Nucleus accumbens (tissue), 56 donors: Measurements from ENCODE around the gene SOX10.

Experiments
- DNase-seq, 56 donors: peaks; one replicate each; lab custom pipeline; 2025; lab: John Stamatoyannopoulos, UW

The SOX10 gene

DNA sequence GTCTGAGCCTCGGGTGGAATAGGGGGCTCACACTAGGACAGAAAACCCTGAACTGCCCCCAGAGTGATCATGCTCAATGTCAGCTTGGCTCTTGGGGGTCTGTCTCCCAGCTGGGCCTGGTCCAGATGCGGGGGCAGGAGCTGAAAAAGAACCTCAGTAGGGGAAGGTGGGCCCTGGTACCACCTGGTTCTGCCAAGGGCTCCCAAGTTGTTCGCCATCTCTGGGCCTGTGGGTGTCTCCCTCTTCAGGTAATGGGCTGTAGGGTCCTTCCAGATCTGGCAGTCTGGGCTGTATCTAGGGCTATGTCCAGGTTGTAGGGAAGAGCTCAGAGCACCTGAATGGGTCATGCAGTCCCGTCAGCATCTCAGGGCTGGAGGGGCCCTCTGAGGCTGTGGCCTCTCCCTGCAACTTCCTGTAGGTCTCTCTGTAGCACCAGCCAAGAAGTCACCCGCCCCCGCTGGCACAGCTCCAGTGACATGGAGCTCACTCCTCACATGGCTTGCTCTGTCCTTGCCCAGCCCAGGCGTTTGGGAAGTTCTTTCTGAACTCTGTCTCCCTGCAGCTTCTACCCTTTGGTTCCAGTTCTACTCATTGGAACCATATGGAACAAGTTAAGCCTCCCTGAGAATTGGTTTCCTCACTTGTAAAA, 33.0 kb upstream of the SOX10 start:
- DNase-seq: peak in 50 of 56 donors; percentile 43 to 86 (median 72)

GRCh38 chr22:38016182-38017151, 32.1 kb upstream of the SOX10 start:
- peak in 53 of 56 donors; percentile 54 to 94 (median 86) for DNase-seq

DNA sequence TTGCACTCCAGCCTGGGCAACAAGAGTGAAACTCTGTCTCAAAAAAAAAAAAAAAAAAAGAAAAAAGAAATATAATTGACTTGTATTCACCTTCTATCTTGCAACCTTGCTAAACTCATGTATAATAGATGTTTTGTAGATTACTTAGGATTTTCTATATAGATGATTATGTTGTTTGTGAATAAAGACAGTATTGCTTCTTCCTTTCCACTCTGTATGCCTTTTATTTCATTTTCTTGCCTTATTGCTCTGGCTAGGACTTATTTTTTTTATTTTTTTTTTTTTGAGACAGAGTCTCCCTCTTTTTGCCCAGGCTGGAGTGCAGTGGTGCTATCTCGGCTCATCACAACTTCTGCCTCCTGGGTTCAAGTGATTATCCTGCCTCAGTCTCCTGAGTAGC, 29.7 kb upstream of the SOX10 start:
- no peak for DNase-seq

DNA sequence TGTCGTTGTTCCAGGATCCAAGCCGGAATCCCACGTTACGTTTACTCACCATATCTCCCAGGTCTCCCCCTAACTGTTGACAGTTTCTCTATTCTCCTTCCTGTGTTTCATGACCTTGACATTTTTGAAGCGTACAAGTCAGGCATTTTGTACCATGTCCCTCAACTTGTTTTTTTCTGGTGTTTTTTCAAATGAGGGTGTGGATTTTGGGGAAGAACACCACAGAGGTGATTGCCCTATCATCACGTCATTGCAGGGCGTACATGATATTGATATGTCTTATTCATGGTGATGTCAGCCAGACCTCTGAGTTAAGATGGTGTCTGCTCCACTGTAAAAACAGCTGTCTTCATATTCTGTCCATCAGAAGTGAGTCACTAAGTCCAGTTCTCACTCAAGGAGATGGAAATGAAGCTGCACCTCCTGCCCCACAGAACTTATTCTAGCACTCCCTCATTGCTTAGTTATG, 28.3 kb upstream of the SOX10 start:
- DNase-seq: no peak

- DNase-seq: no peak
Measured at GRCh38 chr22:38009000-38009806, 24.8 kb upstream of the SOX10 start.

GRCh38 chr22:38007330-38007902, 23.1 kb upstream of the SOX10 start:
- DNase-seq: no peak

GRCh38 chr22:38006906-38007305, 22.6 kb upstream of the SOX10 start:
- no peak for DNase-seq

GRCh38 chr22:38005943-38006342, 21.6 kb upstream of the SOX10 start:
- DNase-seq: no peak

DNA sequence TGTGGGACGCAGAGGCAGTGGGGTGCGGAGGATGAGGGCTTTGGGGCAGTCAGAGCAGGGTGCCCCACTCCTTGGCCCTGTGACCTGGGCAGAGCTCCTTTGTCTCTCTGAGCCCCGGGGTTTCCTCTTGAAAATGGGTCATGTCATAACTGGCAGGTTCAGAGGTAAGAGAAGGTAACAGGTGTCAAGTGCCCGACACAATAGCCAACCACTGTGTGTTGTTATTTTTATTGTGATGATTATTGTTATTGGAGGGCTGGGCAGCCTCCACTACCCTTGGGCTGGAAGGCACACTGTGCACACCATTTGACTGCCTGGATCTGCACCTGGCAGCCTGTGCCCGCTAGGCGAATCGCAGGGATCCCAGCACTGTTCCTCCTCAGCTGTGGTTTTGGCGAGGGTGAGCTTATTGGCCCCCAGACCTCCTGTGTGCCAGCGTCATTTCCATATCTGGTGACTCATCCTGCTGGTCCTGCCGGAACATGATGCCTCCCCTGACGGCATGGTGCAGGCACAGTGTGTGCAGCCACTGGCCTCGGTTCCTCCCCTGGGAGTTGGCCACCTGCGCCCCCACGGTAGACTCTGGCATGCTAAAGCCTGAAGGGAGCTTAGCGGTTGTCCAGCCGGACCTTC, 15.4 kb upstream of the SOX10 start:
- DNase-seq: peak in 28 of 56 donors; percentile 23 to 88 (median 45)

DNA sequence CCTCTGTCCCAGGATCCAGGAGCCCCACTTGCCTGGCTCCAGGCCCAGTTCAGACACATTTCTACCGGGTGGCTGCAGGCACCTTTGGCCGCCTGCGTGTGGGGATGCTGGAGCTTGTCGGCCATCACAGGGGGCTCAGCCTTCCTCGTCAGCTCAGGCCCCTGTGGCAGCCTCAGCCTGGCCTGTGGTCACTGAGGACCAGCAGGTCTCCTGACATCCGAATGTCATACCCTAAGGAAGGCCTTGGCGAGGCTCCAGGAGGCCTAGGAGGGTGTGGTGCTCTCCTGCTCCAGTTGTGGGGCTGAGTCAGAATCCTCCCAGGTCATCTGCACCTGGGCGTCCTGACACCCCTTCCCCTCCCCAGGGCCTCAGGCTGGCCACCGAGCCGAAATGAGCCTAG, 14.9 kb upstream of the SOX10 start:
- DNase-seq: peak in 1 of 56 donors; percentile 56

DNA sequence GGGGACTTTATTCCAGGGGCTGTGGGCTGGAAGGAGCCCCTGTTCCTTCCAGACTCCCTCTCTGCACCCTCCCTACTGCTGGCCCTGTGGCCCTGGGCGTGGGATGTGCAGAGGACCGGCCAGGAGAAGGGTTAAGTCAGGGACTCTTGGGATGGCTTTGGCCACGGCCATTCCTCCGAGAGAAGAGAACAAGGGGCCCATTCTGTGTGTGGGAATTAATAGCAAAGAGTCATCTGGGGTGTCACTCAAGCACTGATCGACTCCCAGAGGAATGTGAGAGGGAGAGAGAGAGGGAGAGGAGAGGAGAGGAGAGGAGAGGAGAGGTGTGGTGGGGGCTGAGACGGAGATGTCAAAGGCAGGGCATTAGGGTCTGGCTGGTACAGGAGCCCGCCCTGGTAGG, 14.2 kb upstream of the SOX10 start:
- peak in 29 of 56 donors; percentile 31 to 66 (median 51) for DNase-seq

- DNase-seq: peak in 1 of 56 donors; percentile 12
Measured at GRCh38 chr22:37996515-37997246, 12.3 kb upstream of the SOX10 start.

GRCh38 chr22:37996079-37996478, 11.7 kb upstream of the SOX10 start:
- DNase-seq: no peak

DNA sequence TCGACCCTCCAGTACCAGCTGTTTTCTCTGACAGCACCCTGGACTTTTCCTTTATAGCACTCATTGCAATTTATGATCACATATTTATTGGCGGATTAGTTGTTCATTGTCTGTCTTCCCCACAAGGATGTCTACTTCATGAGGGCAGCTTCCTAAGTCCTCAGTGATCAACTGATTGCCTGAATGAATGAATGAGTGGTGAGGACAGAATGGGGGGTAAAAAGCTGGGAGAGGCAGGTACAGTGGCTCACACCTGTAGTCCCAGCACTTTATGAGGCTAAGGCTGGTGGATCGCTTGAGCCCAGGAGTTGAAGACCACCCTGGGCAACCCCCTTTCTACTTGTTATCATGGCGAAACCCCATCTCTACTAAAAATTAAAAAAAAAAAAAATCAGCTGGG, 11.1 kb upstream of the SOX10 start:
- no peak for DNase-seq

GRCh38 chr22:37994982-37995381, 10.6 kb upstream of the SOX10 start:
- no peak for DNase-seq

- DNase-seq: no peak
Measured at GRCh38 chr22:37994049-37994448, 9.7 kb upstream of the SOX10 start.

DNA sequence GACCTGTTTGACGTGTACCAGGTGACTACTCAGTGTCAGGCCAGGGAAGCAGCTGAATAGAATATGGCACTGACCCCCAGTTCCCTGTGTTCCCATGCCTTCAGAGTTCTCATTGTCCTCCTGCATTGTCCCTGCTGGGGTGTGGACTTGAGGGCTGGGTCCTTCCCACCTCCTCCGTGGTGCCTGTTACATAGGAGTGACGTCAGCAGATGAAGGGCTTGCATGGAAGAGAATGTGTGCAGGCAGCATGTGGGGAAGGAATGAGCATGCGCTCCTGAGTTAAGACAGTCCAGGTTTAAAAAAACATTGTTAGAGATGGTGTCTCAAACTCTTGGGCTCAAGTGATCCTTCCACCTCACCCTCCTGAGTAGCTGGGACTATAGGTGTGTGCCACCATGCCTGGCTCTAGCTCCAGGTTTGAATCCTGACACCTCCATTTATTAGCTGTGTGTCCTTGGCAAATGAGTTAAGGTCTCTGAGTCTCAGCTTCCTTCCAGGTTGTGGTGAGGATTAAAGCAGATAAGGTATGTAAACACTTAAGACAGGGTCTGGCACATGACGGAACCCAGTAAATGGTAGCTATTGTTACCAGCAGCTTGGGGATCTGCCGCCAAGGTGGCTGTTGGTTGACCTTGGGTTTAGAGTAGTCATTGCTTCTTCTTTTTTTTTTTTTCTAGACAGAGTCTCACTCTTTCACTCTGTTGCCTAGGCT, 7.5 kb upstream of the SOX10 start:
- no peak for DNase-seq

DNA sequence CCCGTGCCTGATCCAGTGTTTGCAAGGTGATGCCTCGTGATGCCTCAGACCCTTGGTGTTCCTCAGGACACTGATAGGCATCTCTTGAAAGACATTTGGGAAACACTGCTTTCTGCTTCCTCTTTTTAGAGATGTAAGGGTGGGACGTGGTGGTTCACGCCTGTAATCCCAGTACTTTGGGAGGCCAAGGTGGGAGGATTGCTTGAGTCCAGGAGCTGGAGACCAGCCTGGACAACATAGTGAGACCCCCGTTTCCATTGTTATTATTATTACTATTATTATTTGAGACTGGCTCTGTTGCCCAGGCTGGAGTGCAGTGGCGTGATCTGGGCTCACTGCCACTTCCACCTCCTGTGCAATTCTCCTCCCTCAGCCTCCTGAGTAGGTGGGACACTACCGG, 6.5 kb upstream of the SOX10 start:
- DNase-seq: no peak
